ENCODE measurements around the gene MTMR3.

GRCh38 chr22:30079952-30080533, 197.1 kb downstream of the MTMR3 start, which contains the start of gene HORMAD2:
- TF ChIP-seq CTCF (IDR thresholded peaks at IDR 0.05) (no peak), POLR2A (IDR thresholded peaks at IDR 0.05) (no peak)
